Gastrocnemius medialis (tissue), 4 donors: ENCODE data around the gene C9orf152. TPM values are rescaled to one million over a fixed set of nuclear protein-coding genes. Genes with fewer than 3 reads are reported as not detected.

ENCODE experiments used
- ATAC-seq, 2 donors: fragments of 150-250 bp; one replicate each; pipeline ENCODE4 v1.9.1; 2016
- DNase-seq, 2 donors: peaks; one replicate each; pipeline ENCODE4 v3.0.0-alpha.2; 2019
- H3K27ac ChIP-seq, 4 donors: fragments of 200-600 bp; sonication (generic); 1 replicate in 1 of 4; 2 replicates in 3 of 4; pipeline ENCODE4 v1.5.1; 2016 to 2018; ENCODE audit warnings: mild to moderate bottlenecking in 2 of 4, moderate library complexity in 1 of 4
- H3K27me3 ChIP-seq, 3 donors: fragments of 200-600 bp; sonication (generic) in 2 of 3; 1 replicate in 1 of 3; 2 replicates in 2 of 3; pipeline versions ENCODE4 v1.5.1 to v1.6.0; 2016 to 2019; ENCODE audit warnings: mild to moderate bottlenecking in 1 of 3, moderate library complexity in 1 of 3
- H3K36me3 ChIP-seq, 2 donors: fragments of 200-600 bp; sonication (generic) in 1 of 2; one replicate each; pipeline ENCODE4 v1.5.1; 2017 to 2018
- H3K4me1 ChIP-seq, 2 donors: fragments of 200-600 bp; sonication (generic) in 1 of 2; one replicate each; pipeline ENCODE4 v1.5.1; 2016 to 2017; ENCODE audit warnings: mild to moderate bottlenecking in 2 of 2
- H3K4me3 ChIP-seq, 4 donors: fragments of 200-600 bp; sonication (generic) in 3 of 4; 1 replicate in 1 of 4; 2 replicates in 3 of 4; pipeline ENCODE4 v1.5.1; 2016 to 2019; ENCODE audit warnings: mild to moderate bottlenecking in 2 of 4
- H3K9me3 ChIP-seq, 3 donors: fragments of 200-600 bp; sonication (generic) in 2 of 3; 1 replicate in 1 of 3; 2 replicates in 2 of 3; pipeline ENCODE4 v1.5.1; 2016 to 2019
- CTCF ChIP-seq, 5 experiments: fragments of 450-650 bp in 3 of 5; fragments of 200-600 bp in 2 of 5; sonication (generic) in 2 of 5; IDR thresholded peaks in 4 of 5; conservative IDR thresholded peaks in 1 of 5; 1 replicate in 4 of 5; 2 replicates in 1 of 5; pipeline ENCODE4 v1.5.1; 2016 to 2019; ENCODE audit warnings: antibody characterized with exemption in 5 of 5, mild to moderate bottlenecking in 3 of 5, moderate library complexity in 3 of 5
- POLR2A ChIP-seq, 2 donors: fragments of 450-650 bp; IDR thresholded peaks; one replicate each; pipeline ENCODE4 v1.6.1; 2017; ENCODE audit warnings: antibody characterized with exemption in 2 of 2, mild to moderate bottlenecking in 2 of 2, moderate library complexity in 2 of 2
- in situ Hi-C, 4 donors: fragments of 200-750 bp; cut with MboI; loops; one replicate each; pipeline versions ENCODE4 v1.15.0 to v1.8.0; 2017; ENCODE audit warnings: low sequenced_read_pairs in 4 of 4
- intact Hi-C: fragments of 100-400 bp; cut with DNase I; formaldehyde crosslinking; loops from one replicate; pipeline ENCODE4 v1.15.1; 2023; ENCODE audit warnings: low total_unique reads
- total RNA-seq, 4 donors: library from RNA; depleted of rRNA; stranded (reverse); fragments of >200 nt; gene quantifications; one replicate each; pipeline versions ENCODE4 v1.1.0 to v1.2.3, GENCODE V29; 2016

The C9orf152 gene
- total RNA-seq, 4 donors from 2014 or later: not detected

GRCh38 chr9:110161940-110162339, 46.0 kb downstream of the C9orf152 start:
- no peaks in the 10 kb centered on the region for H3K27me3 ChIP-seq
- intact Hi-C loops: no loop called here
- peaks cover 0 to 4% of the 10 kb centered on the region in 2 donors for H3K4me1 ChIP-seq
- H3K36me3 ChIP-seq: no peaks in the 10 kb centered on the region
- no peak overlapping the region for H3K27ac ChIP-seq
- in situ Hi-C loops: loop anchor here in 1 of 4 donors (25.0 kb wide), 1 partner anchor 575 kb away; no protein-coding TSS in a partner anchor
- no peak for ATAC-seq
- no peaks in the 10 kb centered on the region for H3K9me3 ChIP-seq
- no peak for DNase-seq
- H3K4me3 ChIP-seq: no peak overlapping the region
- TF ChIP-seq POLR2A (IDR thresholded peaks at IDR 0.05) (no peak), CTCF (IDR thresholded peaks at IDR 0.05 in 4 of 5, conservative IDR thresholded peaks at IDR 0.05 in 1 of 5) (no peak)

- Histone ChIP-seq H3K27ac (no peak overlapping the region), H3K36me3 (no peaks in the 10 kb centered on the region), H3K4me3 (no peak overlapping the region), H3K27me3 (no peaks in the 10 kb centered on the region), H3K4me1 (peaks cover 0 to 4% of the 10 kb centered on the region in 2 donors), H3K9me3 (no peaks in the 10 kb centered on the region)
- DNase-seq (no peak), ATAC-seq (no peak)
- in situ Hi-C loops: loop anchor here in 1 of 4 donors (25.0 kb wide), 1 partner anchor 573 kb away; no protein-coding TSS in a partner anchor
- TF ChIP-seq CTCF (IDR thresholded peaks at IDR 0.05 in 4 of 5, conservative IDR thresholded peaks at IDR 0.05 in 1 of 5) (no peak), POLR2A (IDR thresholded peaks at IDR 0.05) (no peak)
- intact Hi-C loops: no loop called here
These were observed 47.3 kb downstream of the C9orf152 start for GRCh38 chr9:110160685-110161084.

DNA sequence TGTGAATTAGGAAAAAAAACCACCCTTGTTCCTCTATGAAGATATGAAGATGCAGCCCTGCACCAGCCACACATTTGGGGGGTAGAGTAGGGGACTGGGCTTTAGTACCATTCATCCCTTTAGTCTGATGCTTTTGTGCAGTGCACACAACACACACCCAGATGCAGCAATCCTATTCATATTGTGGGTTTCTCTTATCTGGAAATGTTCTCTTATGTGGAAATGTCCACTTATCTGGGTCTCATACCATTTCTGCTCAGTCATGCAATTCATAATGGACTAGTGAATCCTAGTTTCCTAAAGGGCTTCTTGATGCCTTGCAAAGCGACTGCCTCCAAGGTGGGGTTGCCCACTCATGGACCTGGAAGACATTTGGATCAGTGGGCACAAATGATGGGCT, 47.8 kb downstream of the C9orf152 start:
- Histone ChIP-seq H3K4me3 (no peak overlapping the region), H3K36me3 (no peaks in the 10 kb centered on the region), H3K27me3 (no peaks in the 10 kb centered on the region), H3K9me3 (no peaks in the 10 kb centered on the region), H3K4me1 (peaks cover 0 to 4% of the 10 kb centered on the region in 2 donors), H3K27ac (no peak overlapping the region)
- intact Hi-C loops: no loop called here
- in situ Hi-C loops: loop anchor here in 1 of 4 donors (25.0 kb wide), 1 partner anchor 573 kb away; no protein-coding TSS in a partner anchor
- ATAC-seq (no peak), DNase-seq (no peak)
- TF ChIP-seq POLR2A (IDR thresholded peaks at IDR 0.05): no peak
- no peak for TF ChIP-seq CTCF (IDR thresholded peaks at IDR 0.05 in 4 of 5, conservative IDR thresholded peaks at IDR 0.05 in 1 of 5)

DNA sequence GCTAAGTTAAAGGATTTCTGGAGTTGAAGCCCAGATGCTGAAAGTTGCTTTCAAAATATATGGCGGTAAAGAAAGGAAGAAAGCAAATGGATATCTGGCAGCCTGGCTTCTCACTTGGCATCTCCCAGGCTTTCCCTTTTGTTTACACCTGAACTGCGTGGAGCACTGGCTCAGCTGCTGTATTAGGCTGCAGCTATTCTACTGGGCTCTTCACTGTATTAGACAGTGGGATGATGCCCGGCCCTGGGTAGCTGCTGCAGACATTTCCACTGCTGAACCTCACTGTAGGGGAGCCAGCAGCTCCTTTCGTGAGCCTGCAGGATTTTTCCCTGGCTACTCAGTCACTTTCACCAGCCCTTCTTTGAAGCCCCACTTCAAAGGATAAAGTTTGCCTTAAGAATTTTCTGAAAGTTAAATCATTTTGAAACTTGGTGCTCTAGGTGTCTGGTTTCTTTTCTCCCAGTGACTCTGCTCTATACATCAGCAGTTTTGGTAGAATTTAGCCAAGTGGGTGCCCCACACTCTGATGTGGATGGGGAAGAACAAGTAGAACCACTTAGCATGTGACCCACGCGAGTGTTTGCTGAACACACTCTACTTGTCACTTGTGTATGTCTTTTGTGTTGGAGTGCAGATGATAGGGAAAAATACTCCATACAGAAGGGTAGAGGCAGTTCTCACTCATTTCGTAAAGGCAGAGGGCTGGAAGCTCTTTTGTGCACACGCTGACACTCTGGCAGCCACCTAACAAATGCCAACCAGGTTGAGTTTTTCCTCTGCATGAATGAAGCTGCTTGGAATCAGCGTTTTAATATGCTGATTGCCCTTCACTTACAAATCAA, 49.9 kb downstream of the C9orf152 start:
- Histone ChIP-seq H3K4me3 (no peak overlapping the region), H3K27ac (no peak overlapping the region), H3K9me3 (no peaks in the 10 kb centered on the region), H3K36me3 (no peaks in the 10 kb centered on the region), H3K27me3 (no peaks in the 10 kb centered on the region), H3K4me1 (peaks cover 4 to 5% of the 10 kb centered on the region in 2 donors)
- DNase-seq (no peak), ATAC-seq (no peak)
- intact Hi-C loops: no loop called here
- no peak for TF ChIP-seq POLR2A (IDR thresholded peaks at IDR 0.05)
- TF ChIP-seq CTCF (IDR thresholded peaks at IDR 0.05 in 4 of 5, conservative IDR thresholded peaks at IDR 0.05 in 1 of 5): no peak
- in situ Hi-C loops: loop anchor here in 2 of 4 donors (10.0 to 25.0 kb wide), 3 partner anchors 253 to 583 kb away; no protein-coding TSS in a partner anchor
